Endothelial cell of umbilical vein (primary cell): ENCODE measurements around the gene EPHB6. TPM values are rescaled to one million over a fixed set of nuclear protein-coding genes. Genes with fewer than 3 reads are reported as not detected.

Experiments used
- BruUV-seq: library from RNA; stranded (reverse); fragments of 400-500 nt; replicated peaks from 2 replicates; lab custom pipeline; 2021; lab: Mats Ljungman, UMichigan
- CTCF ChIA-PET: fragments of 300-600, 350-600 bp; sonication (Branson Sonifier 250); formaldehyde crosslinking; loops from one replicate; lab custom pipeline; 2021; ENCODE audit warnings: antibody characterized with exemption, inconsistent platforms; lab: Charles Lee
- POLR2A ChIA-PET: fragments of 300-600, 350-600 bp; sonication (Branson Sonifier 250); formaldehyde crosslinking; loops from one replicate; lab custom pipeline; 2021; ENCODE audit warnings: antibody characterized with exemption, inconsistent platforms; lab: Charles Lee
- DNase-seq: peaks from one replicate; pipeline ENCODE4 v3.0.0-alpha.2; 2011; ENCODE audit warnings: low read depth, low spot score
- FAIRE-seq: peaks from 2 replicates; lab custom pipeline; 2011; peaks lifted over from hg19 to GRCh38; lab: Jason Lieb, UNC
- H2AFZ ChIP-seq: 2 replicates; pipeline ENCODE4 v1.6.0; 2012; ENCODE audit warnings: low read depth, low read length, control low read depth, inconsistent platforms
- H3K27ac ChIP-seq: 2 replicates; pipeline ENCODE4 v1.5.1; 2011; ENCODE audit warnings: low read depth, mild to moderate bottlenecking, control low read depth, low read length, moderate library complexity; ENCODE audit not compliant: insufficient read depth
- H3K27me3 ChIP-seq, 2 experiments: 2 replicates each; pipeline versions ENCODE4 v1.6.0 to v1.6.1; 2011; ENCODE audit warnings: low read length in 2 of 2, mixed read lengths in 1 of 2; ENCODE audit not compliant: control insufficient read depth in 2 of 2, insufficient read depth in 2 of 2
- H3K36me3 ChIP-seq, 2 experiments: 2 replicates in 1 of 2; 3 replicates in 1 of 2; pipeline ENCODE4 v1.5.1; 2011; ENCODE audit warnings: low read length in 2 of 2, mild to moderate bottlenecking in 1 of 2, moderate library complexity in 1 of 2; ENCODE audit not compliant: control insufficient read depth in 2 of 2, insufficient read depth in 2 of 2; ENCODE audit errors: extremely low read depth in 1 of 2
- H3K4me1 ChIP-seq: 3 replicates; pipeline ENCODE4 v1.5.1; 2011; ENCODE audit warnings: mild to moderate bottlenecking, low read length; ENCODE audit not compliant: control insufficient read depth, insufficient read depth; ENCODE audit errors: extremely low read depth
- H3K4me2 ChIP-seq: 2 replicates; pipeline ENCODE4 v1.6.1; 2011; ENCODE audit warnings: low read length, control low read depth, mixed read lengths; ENCODE audit not compliant: insufficient read depth
- H3K4me3 ChIP-seq, 3 experiments: fragments of 200-600 bp in 1 of 3; sonication (generic), shearing (Covaris generic) in 1 of 3; replicated peaks in 1 of 3; 2 replicates each; pipeline ENCODE4 v1.5.1; 2011 to 2016; ENCODE audit warnings: control low read depth in 3 of 3, low read length in 3 of 3, mild to moderate bottlenecking in 2 of 3, inconsistent platforms in 1 of 3, low read depth in 1 of 3, moderate library complexity in 1 of 3; ENCODE audit not compliant: insufficient read depth in 1 of 3
- H3K79me2 ChIP-seq: 2 replicates; pipeline ENCODE4 v1.6.0; 2012; ENCODE audit warnings: low read length, inconsistent platforms; ENCODE audit not compliant: control insufficient read depth, insufficient read depth
- H3K9ac ChIP-seq: replicated peaks from 2 replicates; pipeline ENCODE3; 2011; ENCODE audit warnings: low read length, control low read depth; ENCODE audit not compliant: insufficient read depth; ENCODE audit errors: extremely low read depth
- H3K9me1 ChIP-seq: replicated peaks from 3 replicates; pipeline ENCODE4 v1.6.0; 2011; ENCODE audit warnings: mild to moderate bottlenecking, low read length; ENCODE audit not compliant: control insufficient read depth, insufficient read depth; ENCODE audit errors: extremely low read depth
- H3K9me3 ChIP-seq: replicated peaks from 2 replicates; pipeline ENCODE4 v1.5.1; 2012; ENCODE audit warnings: low read length, inconsistent platforms; ENCODE audit not compliant: control insufficient read depth, insufficient read depth
- H4K20me1 ChIP-seq: replicated peaks from 2 replicates; pipeline ENCODE3; 2011; ENCODE audit warnings: mild to moderate bottlenecking, low read length; ENCODE audit not compliant: control insufficient read depth, insufficient read depth; ENCODE audit errors: extremely low read depth
- EZH2 ChIP-seq: IDR thresholded peaks from 2 replicates; pipeline ENCODE4 v1.6.1; 2012; ENCODE audit warnings: borderline replicate concordance, low read depth, mild to moderate bottlenecking, moderate library complexity, low read length, inconsistent platforms; ENCODE audit not compliant: severe bottlenecking
- FOS ChIP-seq: IDR thresholded peaks from 2 replicates; pipeline ENCODE4 v1.6.1; 2011; ENCODE audit warnings: mild to moderate bottlenecking, low read length, moderate library complexity, borderline replicate concordance; ENCODE audit not compliant: insufficient read depth
- GATA2 ChIP-seq: IDR thresholded peaks from 2 replicates; pipeline ENCODE4 v1.7.0; 2011; ENCODE audit warnings: low read depth, mild to moderate bottlenecking, moderate library complexity, mixed read lengths, low read length; ENCODE audit not compliant: insufficient read length, insufficient read depth
- JUN ChIP-seq: IDR thresholded peaks from 2 replicates; pipeline ENCODE4 v1.6.1; 2011; ENCODE audit warnings: borderline replicate concordance, low read depth; ENCODE audit not compliant: insufficient read length, insufficient read depth
- MYC ChIP-seq: IDR thresholded peaks from one replicate; pipeline ENCODE4 v1.6.1; 2011; ENCODE audit warnings: mild to moderate bottlenecking, low read depth, low read length
- POLR2A ChIP-seq: IDR thresholded peaks from 2 replicates; pipeline ENCODE4 v1.6.1; 2012; ENCODE audit warnings: low read depth, mild to moderate bottlenecking, control low read depth, low read length
- POLR2AphosphoS5 ChIP-seq: IDR thresholded peaks from 2 replicates; pipeline ENCODE4 v1.6.1; 2012; ENCODE audit warnings: low read depth, mild to moderate bottlenecking, control low read depth, low read length, moderate library complexity; ENCODE audit not compliant: insufficient read depth
- dilution Hi-C: fragments of 300-500 bp; cut with MboI; formaldehyde crosslinking; loops from one replicate; pipeline ENCODE4 v1.15.0; 2019; ENCODE audit warnings: low sequenced_read_pairs; ENCODE audit not compliant: extremely low pct_ligation_motif_present
- intact Hi-C: fragments of 100-400 bp; cut with micrococcal nuclease; formaldehyde crosslinking; loops from one replicate; pipeline ENCODE4 v1.10.0; 2022
- polyA plus RNA-seq, 4 experiments: library from polyadenylated mRNA; depleted of rRNA in 3 of 4; stranded (reverse) in 3 of 4; unstranded in 1 of 4; fragments of >200 nt; gene quantifications; 2 replicates each; pipeline versions ENCODE4 v1.2.1 to v1.2.3, GENCODE V29; 2011 to 2012; ENCODE audit warnings: missing spikeins in 1 of 4
- total RNA-seq: library from RNA; stranded (reverse); gene quantifications from 2 replicates; pipeline ENCODE4 v1.2.3, GENCODE V29; 2021
- TF ChIP-seq, protein P1 (sequence below), 2 donors: IDR thresholded peaks; 1 replicate in 1 of 2; 2 replicates in 1 of 2; pipeline ENCODE4 v1.5.1; 2011; ENCODE audit warnings: low read length in 2 of 2, mild to moderate bottlenecking in 2 of 2, moderate library complexity in 2 of 2, control low read depth in 1 of 2, inconsistent platforms in 1 of 2, low read depth in 1 of 2; ENCODE audit not compliant: insufficient read depth in 1 of 2; ENCODE audit errors: extremely low read depth in 1 of 2
- TF ChIP-seq, protein P2 (sequence below): IDR thresholded peaks from 2 replicates; pipeline ENCODE4 v1.6.1; 2011; ENCODE audit not compliant: insufficient read depth, insufficient read length

EPHB6 gene
- total and polyA plus RNA-seq, 2 donors (not counting 3 experiments of a cell fraction or from before 2014, with no cell fraction given), result 0.86 to 2.9 TPM

DNA sequence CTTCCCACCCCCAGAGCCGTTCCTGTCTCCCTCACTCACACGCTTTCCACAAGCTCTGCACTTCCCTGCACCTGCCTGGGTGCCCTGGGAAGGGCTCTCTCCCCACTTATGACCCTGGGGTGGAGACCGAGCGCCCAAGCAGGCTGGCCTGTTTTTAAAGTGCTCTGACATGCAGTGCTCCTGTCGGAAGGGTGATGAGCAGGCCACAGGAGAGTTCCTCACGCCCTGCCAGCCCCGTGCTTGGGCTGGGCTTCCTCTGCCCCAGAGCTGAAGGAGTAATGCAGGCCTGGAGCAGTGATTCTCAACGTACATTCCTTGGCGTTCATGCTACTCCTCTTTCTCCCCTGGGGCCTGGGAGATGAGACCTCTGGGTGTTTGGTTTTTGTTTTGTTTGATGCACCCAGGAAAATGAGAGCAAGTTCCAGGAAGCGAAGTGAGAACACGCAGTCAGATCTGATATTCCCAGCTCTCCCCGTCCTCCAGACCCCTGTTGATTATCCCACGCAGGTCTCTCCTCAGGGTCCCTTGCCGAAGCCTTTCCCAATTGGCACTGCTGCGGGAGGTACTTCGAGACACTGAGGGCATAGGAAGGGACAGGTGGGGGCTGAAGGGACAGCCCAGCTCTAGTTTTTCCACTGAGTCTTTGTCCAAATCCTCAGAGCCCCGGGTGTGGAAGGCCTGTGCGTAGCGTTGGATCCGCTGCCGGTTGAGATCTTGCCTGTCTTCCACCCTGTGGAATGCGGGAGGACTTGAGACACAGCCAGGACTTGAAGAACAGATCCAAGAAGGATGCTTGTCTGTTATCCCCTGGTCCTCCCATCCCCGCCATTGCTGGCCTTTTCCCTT, 16.6 kb downstream of the EPHB6 start:
- H3K36me3 ChIP-seq, result no peaks in the 10 kb centered on the region
- no peaks in the 10 kb centered on the region for H3K27me3 ChIP-seq
- intact Hi-C loops (no loop called here), dilution Hi-C loops (no loop called here)
- no peaks in the 10 kb centered on the region for H3K79me2 ChIP-seq
- H3K4me2 ChIP-seq, result no peak overlapping the region
- no TSS peak for BruUV-seq
- no peak for DNase-seq
- no peak overlapping the region for H2AFZ ChIP-seq
- no peaks in the 10 kb centered on the region for H3K9me1 ChIP-seq
- TF ChIP-seq, protein P1, sequence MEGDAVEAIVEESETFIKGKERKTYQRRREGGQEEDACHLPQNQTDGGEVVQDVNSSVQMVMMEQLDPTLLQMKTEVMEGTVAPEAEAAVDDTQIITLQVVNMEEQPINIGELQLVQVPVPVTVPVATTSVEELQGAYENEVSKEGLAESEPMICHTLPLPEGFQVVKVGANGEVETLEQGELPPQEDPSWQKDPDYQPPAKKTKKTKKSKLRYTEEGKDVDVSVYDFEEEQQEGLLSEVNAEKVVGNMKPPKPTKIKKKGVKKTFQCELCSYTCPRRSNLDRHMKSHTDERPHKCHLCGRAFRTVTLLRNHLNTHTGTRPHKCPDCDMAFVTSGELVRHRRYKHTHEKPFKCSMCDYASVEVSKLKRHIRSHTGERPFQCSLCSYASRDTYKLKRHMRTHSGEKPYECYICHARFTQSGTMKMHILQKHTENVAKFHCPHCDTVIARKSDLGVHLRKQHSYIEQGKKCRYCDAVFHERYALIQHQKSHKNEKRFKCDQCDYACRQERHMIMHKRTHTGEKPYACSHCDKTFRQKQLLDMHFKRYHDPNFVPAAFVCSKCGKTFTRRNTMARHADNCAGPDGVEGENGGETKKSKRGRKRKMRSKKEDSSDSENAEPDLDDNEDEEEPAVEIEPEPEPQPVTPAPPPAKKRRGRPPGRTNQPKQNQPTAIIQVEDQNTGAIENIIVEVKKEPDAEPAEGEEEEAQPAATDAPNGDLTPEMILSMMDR (IDR thresholded peaks at IDR 0.05; ENCODE audit: extremely low read depth in 1 of 2, insufficient read depth in 1 of 2, low read depth in 1 of 2, low read length in 2 of 2), result no peak
- no peak for TF ChIP-seq GATA2
- TF ChIP-seq POLR2AphosphoS5, result no peak
- no peak for TF ChIP-seq POLR2A
- TF ChIP-seq, protein P2, sequence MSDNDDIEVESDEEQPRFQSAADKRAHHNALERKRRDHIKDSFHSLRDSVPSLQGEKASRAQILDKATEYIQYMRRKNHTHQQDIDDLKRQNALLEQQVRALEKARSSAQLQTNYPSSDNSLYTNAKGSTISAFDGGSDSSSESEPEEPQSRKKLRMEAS, result no peak
- TF ChIP-seq JUN, result no peak
- no peak for TF ChIP-seq MYC
- no peak for TF ChIP-seq FOS
- TF ChIP-seq EZH2, result no peak
- ChIA-PET CTCF (interaction anchor here (0.7 to 4.0 kb wide), 9 partner anchors 8 to 344 kb away, joined by 3 to 27 read pairs (median 4); no protein-coding TSS in a partner anchor), POLR2A (interaction anchor here (0.6 kb wide), 1 partner anchor 567 kb away, joined by 4 read pairs; no protein-coding TSS in a partner anchor)
- H3K4me3 ChIP-seq, result no peak overlapping the region
- FAIRE-seq, result no peak
- H4K20me1 ChIP-seq, result no peaks in the 10 kb centered on the region
- no peak overlapping the region for H3K9ac ChIP-seq
- H3K27ac ChIP-seq, result no peak overlapping the region
- H3K4me1 ChIP-seq, result no peaks in the 10 kb centered on the region
- H3K9me3 ChIP-seq, result no peaks in the 10 kb centered on the region
